Gastroesophageal sphincter (tissue), 3 donors: ENCODE data around the gene RNF8.

Experiments
- CTCF ChIP-seq, 4 experiments: fragments of 200-600 bp in 2 of 4; fragments of 450-650 bp in 2 of 4; sonication (generic) in 1 of 4; IDR thresholded peaks; one replicate each; pipeline ENCODE4 v1.5.1; 2017 to 2019; ENCODE audit warnings: antibody characterized with exemption in 4 of 4, mild to moderate bottlenecking in 2 of 4, moderate library complexity in 2 of 4
- POLR2A ChIP-seq, 2 donors: fragments of 450-650 bp; IDR thresholded peaks; one replicate each; pipeline ENCODE4 v1.6.1; 2017; ENCODE audit warnings: antibody characterized with exemption in 2 of 2, mild to moderate bottlenecking in 2 of 2, moderate library complexity in 1 of 2
- POLR2AphosphoS5 ChIP-seq: sonication (generic); formaldehyde crosslinking; IDR thresholded peaks from one replicate; pipeline ENCODE4 v1.6.1; 2017; ENCODE audit warnings: antibody characterized with exemption

- no peak for TF ChIP-seq CTCF (IDR thresholded peaks at IDR 0.05)
- TF ChIP-seq POLR2AphosphoS5 = no peak
- TF ChIP-seq POLR2A (IDR thresholded peaks at IDR 0.05) = no peak
Observed at GRCh38 chr6:37357288-37357687, 3.5 kb downstream of the RNF8 start.
